ENCODE measurements around the gene PAM.

DNA sequence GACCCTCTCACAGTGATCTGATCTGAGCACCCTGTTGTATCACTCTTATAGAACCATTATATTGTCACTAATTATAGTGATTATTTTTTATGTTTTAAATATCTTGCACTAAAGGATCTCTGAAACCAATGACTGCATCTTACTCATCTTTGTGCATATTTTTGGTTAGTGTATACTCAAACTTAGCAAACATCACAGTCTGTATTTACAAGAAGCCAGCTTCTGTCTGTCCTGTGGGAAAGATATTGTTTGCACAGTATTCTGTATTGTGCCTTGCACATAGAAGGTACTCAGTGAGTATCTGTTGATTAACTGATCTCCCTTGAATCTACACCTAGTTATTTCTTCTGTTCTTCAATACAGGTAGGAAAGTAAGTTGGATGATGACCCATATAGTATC lies 131.5 kb downstream of the PAM start:
- TF ChIP-seq, protein P1, sequence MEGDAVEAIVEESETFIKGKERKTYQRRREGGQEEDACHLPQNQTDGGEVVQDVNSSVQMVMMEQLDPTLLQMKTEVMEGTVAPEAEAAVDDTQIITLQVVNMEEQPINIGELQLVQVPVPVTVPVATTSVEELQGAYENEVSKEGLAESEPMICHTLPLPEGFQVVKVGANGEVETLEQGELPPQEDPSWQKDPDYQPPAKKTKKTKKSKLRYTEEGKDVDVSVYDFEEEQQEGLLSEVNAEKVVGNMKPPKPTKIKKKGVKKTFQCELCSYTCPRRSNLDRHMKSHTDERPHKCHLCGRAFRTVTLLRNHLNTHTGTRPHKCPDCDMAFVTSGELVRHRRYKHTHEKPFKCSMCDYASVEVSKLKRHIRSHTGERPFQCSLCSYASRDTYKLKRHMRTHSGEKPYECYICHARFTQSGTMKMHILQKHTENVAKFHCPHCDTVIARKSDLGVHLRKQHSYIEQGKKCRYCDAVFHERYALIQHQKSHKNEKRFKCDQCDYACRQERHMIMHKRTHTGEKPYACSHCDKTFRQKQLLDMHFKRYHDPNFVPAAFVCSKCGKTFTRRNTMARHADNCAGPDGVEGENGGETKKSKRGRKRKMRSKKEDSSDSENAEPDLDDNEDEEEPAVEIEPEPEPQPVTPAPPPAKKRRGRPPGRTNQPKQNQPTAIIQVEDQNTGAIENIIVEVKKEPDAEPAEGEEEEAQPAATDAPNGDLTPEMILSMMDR (IDR thresholded peaks at IDR 0.05; ENCODE audit: low read depth, low read length, missing input control): no peak
- TF ChIP-seq FOXA1 (IDR thresholded peaks at IDR 0.05): no peak
- TF ChIP-seq RXRA (IDR thresholded peaks at IDR 0.05): no peak
- no peak for TF ChIP-seq SP1 (IDR thresholded peaks at IDR 0.05)
- TF ChIP-seq, protein P2, sequence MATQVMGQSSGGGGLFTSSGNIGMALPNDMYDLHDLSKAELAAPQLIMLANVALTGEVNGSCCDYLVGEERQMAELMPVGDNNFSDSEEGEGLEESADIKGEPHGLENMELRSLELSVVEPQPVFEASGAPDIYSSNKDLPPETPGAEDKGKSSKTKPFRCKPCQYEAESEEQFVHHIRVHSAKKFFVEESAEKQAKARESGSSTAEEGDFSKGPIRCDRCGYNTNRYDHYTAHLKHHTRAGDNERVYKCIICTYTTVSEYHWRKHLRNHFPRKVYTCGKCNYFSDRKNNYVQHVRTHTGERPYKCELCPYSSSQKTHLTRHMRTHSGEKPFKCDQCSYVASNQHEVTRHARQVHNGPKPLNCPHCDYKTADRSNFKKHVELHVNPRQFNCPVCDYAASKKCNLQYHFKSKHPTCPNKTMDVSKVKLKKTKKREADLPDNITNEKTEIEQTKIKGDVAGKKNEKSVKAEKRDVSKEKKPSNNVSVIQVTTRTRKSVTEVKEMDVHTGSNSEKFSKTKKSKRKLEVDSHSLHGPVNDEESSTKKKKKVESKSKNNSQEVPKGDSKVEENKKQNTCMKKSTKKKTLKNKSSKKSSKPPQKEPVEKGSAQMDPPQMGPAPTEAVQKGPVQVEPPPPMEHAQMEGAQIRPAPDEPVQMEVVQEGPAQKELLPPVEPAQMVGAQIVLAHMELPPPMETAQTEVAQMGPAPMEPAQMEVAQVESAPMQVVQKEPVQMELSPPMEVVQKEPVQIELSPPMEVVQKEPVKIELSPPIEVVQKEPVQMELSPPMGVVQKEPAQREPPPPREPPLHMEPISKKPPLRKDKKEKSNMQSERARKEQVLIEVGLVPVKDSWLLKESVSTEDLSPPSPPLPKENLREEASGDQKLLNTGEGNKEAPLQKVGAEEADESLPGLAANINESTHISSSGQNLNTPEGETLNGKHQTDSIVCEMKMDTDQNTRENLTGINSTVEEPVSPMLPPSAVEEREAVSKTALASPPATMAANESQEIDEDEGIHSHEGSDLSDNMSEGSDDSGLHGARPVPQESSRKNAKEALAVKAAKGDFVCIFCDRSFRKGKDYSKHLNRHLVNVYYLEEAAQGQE (IDR thresholded peaks at IDR 0.05): no peak
- TF ChIP-seq FOXA2 (IDR thresholded peaks at IDR 0.05): no peak
- TF ChIP-seq TAF1 (conservative IDR thresholded peaks at IDR 0.05): no peak
